HG03045 (cell line): ENCODE measurements around the gene STUB1.
"Not testable (repeated sequence)": the region's sequence is repeated elsewhere in the genome, so short reads cannot be mapped to it uniquely, and the experiment has no call there.

ENCODE experiments used
- ATAC-seq: cut with Tn5 transposase; IDR thresholded peaks from one replicate; pipeline ENCODE4 v1.9.1; 2021; ENCODE audit warnings: mild to moderate bottlenecking, moderate library complexity; ENCODE audit not compliant: unreplicated experiment

STUB1 gene

GRCh38 chr16:678209-678857 is 1.9 kb upstream of the STUB1 start:
- no peak for ATAC-seq

GRCh38 chr16:678858-679813 is 1.1 kb upstream of the STUB1 start:
- no peak for ATAC-seq

- no peak for ATAC-seq
These were observed 375 bp downstream of the STUB1 start for GRCh38 chr16:680625-680945.

- ATAC-seq, result no peak
These were observed 946 bp downstream of the STUB1 start for GRCh38 chr16:680967-681745.

GRCh38 chr16:681746-682427 is 1.7 kb downstream of the STUB1 start:
- ATAC-seq, result no peak

- no peak for ATAC-seq
These were observed 2.5 kb downstream of the STUB1 start for GRCh38 chr16:682493-683395.

- no peak for ATAC-seq
These were observed 3.3 kb downstream of the STUB1 start for GRCh38 chr16:683396-684070.

GRCh38 chr16:684071-684794 is 4.0 kb downstream of the STUB1 start, which contains the start of gene JMJD8:
JMJD8 (minus strand) TSS chr16:684334; CDS start chr16:684319, 15 bp downstream.
- ATAC-seq, result peak; percentile 58

- ATAC-seq, result no peak
These were observed 4.9 kb downstream of the STUB1 start for GRCh38 chr16:684961-685696.

GRCh38 chr16:685967-686366 is 5.8 kb downstream of the STUB1 start:
- no peak for ATAC-seq

- no peak for ATAC-seq
These were observed 6.5 kb downstream of the STUB1 start for GRCh38 chr16:686459-687260.

- no peak for ATAC-seq
These were observed 7.3 kb downstream of the STUB1 start for GRCh38 chr16:687499-687898.

- no peak for ATAC-seq
These were observed 9.1 kb downstream of the STUB1 start for GRCh38 chr16:689175-689897.

- not testable (repeated sequence) for ATAC-seq
These were observed 11.0 kb downstream of the STUB1 start for GRCh38 chr16:691242-691641.

GRCh38 chr16:692356-693108 is 12.3 kb downstream of the STUB1 start:
- ATAC-seq, result no peak

GRCh38 chr16:693364-693763 is 13.2 kb downstream of the STUB1 start:
- no peak for ATAC-seq
